HepG2 (cell line): ENCODE measurements around the gene RNF182. TPM values are rescaled to one million over a fixed set of nuclear protein-coding genes. Genes with fewer than 3 reads are reported as not detected.

ENCODE experiments used
- ATAC-seq: fragments of 200-7000 bp; cut with Tn5 transposase; 3 replicates; pipeline ENCODE4 v1.9.1; 2020; ENCODE audit warnings: mild to moderate bottlenecking, moderate library complexity
- BruUV-seq: library from RNA; stranded (reverse); fragments of 400-500 nt; replicated peaks from 2 replicates; lab custom pipeline; 2021; lab: Mats Ljungman, UMichigan
- CTCF ChIA-PET: fragments of 300-600 bp; formaldehyde crosslinking; extraction: SDS; loops from one replicate; lab custom pipeline; 2021; ENCODE audit warnings: low total read pairs, inconsistent platforms, low intra/inter-chr PET ratio; lab: Yijun Ruan, JAX
- POLR2A ChIA-PET: fragments of 350-600 bp; sonication (Branson Sonifier 250); formaldehyde crosslinking; loops from one replicate; lab custom pipeline; 2020; ENCODE audit warnings: antibody characterized with exemption, inconsistent platforms; lab: Yijun Ruan, JAX
- DNase-seq: peaks from one replicate; pipeline ENCODE4 v3.0.0-alpha.2; 2015; ENCODE audit warnings: low spot score
- FAIRE-seq: peaks from 3 replicates; lab custom pipeline; 2011; peaks lifted over from hg19 to GRCh38; lab: Jason Lieb, UNC
- H2AFZ ChIP-seq: one replicate; pipeline ENCODE4 v1.6.1; 2011; ENCODE audit warnings: low read length, inconsistent platforms
- H3K27ac ChIP-seq: fragments of 300-600 bp; 3 replicates; pipeline ENCODE4 v1.8.0; 2011; ENCODE audit warnings: mixed run types, mild to moderate bottlenecking, mixed read lengths, low read length, inconsistent platforms; ENCODE audit not compliant: insufficient read depth; ENCODE audit errors: extremely low read length
- H3K27me3 ChIP-seq, 2 experiments: fragments of 200-600 bp in 1 of 2; 2 replicates in 1 of 2; 3 replicates in 1 of 2; pipeline versions ENCODE4 v1.6.0 to v1.8.0; 2011; ENCODE audit warnings: low read length in 2 of 2, mild to moderate bottlenecking in 2 of 2, moderate library complexity in 2 of 2, inconsistent platforms in 1 of 2; ENCODE audit not compliant: insufficient read depth in 2 of 2, control insufficient read depth in 1 of 2
- H3K36me3 ChIP-seq, 2 experiments: fragments of 200-600 bp in 1 of 2; replicated peaks in 1 of 2; 2 replicates in 1 of 2; 3 replicates in 1 of 2; pipeline versions ENCODE4 v1.5.1 to v1.8.0; 2011; ENCODE audit warnings: low read length in 2 of 2, inconsistent platforms in 1 of 2; ENCODE audit not compliant: insufficient read depth in 2 of 2, control insufficient read depth in 1 of 2
- H3K4me1 ChIP-seq: 2 replicates; pipeline ENCODE4 v1.5.1; 2012; ENCODE audit warnings: low read length, inconsistent platforms; ENCODE audit not compliant: insufficient read depth
- H3K4me2 ChIP-seq: 2 replicates; pipeline ENCODE4 v1.6.0; 2011; ENCODE audit warnings: low read depth, low read length, inconsistent platforms
- H3K4me3 ChIP-seq, 3 experiments: fragments of 200-600 bp in 1 of 3; sonication (generic), shearing (Covaris generic) in 1 of 3; replicated peaks in 1 of 3; 2 replicates each; pipeline ENCODE4 v1.5.1; 2011 to 2016; ENCODE audit warnings: low read length in 3 of 3, inconsistent platforms in 2 of 3, low read depth in 2 of 3, mild to moderate bottlenecking in 2 of 3, control low read depth in 1 of 3, mixed read lengths in 1 of 3; ENCODE audit not compliant: insufficient read depth in 1 of 3
- H3K79me2 ChIP-seq: one replicate; pipeline ENCODE4 v1.6.1; 2011; ENCODE audit warnings: low read length, inconsistent platforms; ENCODE audit not compliant: insufficient read depth
- H3K9ac ChIP-seq: 2 replicates; pipeline ENCODE4 v1.6.0; 2011; ENCODE audit warnings: mild to moderate bottlenecking, low read depth, low read length, inconsistent platforms; ENCODE audit not compliant: insufficient read depth
- H3K9me3 ChIP-seq: 2 replicates; pipeline ENCODE4 v1.5.1; 2012; ENCODE audit warnings: mild to moderate bottlenecking, low read length
- H4K20me1 ChIP-seq: 2 replicates; pipeline ENCODE4 v1.6.0; 2011; ENCODE audit warnings: inconsistent platforms, mild to moderate bottlenecking, low read length, moderate library complexity; ENCODE audit not compliant: insufficient read depth
- GTF2F1 ChIP-seq: fragments of 150-350 bp; IDR thresholded peaks from 2 replicates; pipeline ENCODE4 v1.6.1; 2014; ENCODE audit warnings: low read length
- HNF4A ChIP-seq: sonication (generic); formaldehyde crosslinking; IDR thresholded peaks from 2 replicates; pipeline ENCODE4 v1.4.0; 2020; ENCODE audit warnings: missing genetic modification reagents
- IKZF1 ChIP-seq: fragments of 450-650 bp; IDR thresholded peaks from 2 replicates; pipeline ENCODE4 v1.7.1; 2016
- JUN ChIP-seq: sonication (generic); formaldehyde crosslinking; IDR thresholded peaks from 2 replicates; pipeline ENCODE4 v1.4.0; 2020; ENCODE audit warnings: mild to moderate bottlenecking, missing genetic modification reagents
- KDM1A ChIP-seq: IDR thresholded peaks from 2 replicates; pipeline ENCODE4 v1.6.1; 2016; ENCODE audit warnings: missing compliant biosample characterization
- KDM2A ChIP-seq: sonication (generic); formaldehyde crosslinking; IDR thresholded peaks from 2 replicates; pipeline ENCODE4 v1.4.0; 2020; ENCODE audit warnings: low read depth, missing genetic modification reagents, borderline replicate concordance
- NFKB2 ChIP-seq: sonication (generic); formaldehyde crosslinking; IDR thresholded peaks from 2 replicates; pipeline ENCODE4 v1.4.0; 2020; ENCODE audit warnings: missing genetic modification reagents, borderline replicate concordance
- NR2F6 ChIP-seq, 2 experiments: IDR thresholded peaks; 2 replicates each; pipeline ENCODE4 v1.6.1; 2016; ENCODE audit warnings: antibody characterized with exemption in 1 of 2, mild to moderate bottlenecking in 1 of 2
- TCF12 ChIP-seq, 2 experiments: fragments of 450-650 bp in 1 of 2; sonication (generic) in 1 of 2; formaldehyde crosslinking in 1 of 2; IDR thresholded peaks; 2 replicates each; pipeline versions ENCODE4 v1.6.1 to v1.8.0; 2017 to 2022; ENCODE audit warnings: antibody characterized with exemption in 1 of 2, mild to moderate bottlenecking in 1 of 2, missing genetic modification reagents in 1 of 2, moderate library complexity in 1 of 2
- XRCC5 ChIP-seq: fragments of 200-400 bp; formaldehyde crosslinking; optimal IDR thresholded peaks from 2 replicates; pipeline ENCODE3; 2017; ENCODE audit warnings: mild to moderate bottlenecking, low read length
- ZNF333 ChIP-seq: sonication (generic); formaldehyde crosslinking; IDR thresholded peaks from 2 replicates; pipeline ENCODE4 v1.4.0; 2020; ENCODE audit warnings: mild to moderate bottlenecking, missing genetic modification reagents, borderline replicate concordance
- ZNF776 ChIP-seq: sonication (generic); formaldehyde crosslinking; IDR thresholded peaks from 2 replicates; pipeline ENCODE4 v1.4.0; 2020; ENCODE audit warnings: mild to moderate bottlenecking, missing genetic modification reagents
- WGBS: methylation state at CpG from one replicate; pipeline ENCODE4 v1.1.6; 2017; ENCODE audit warnings: low lambda C conversion rate; 5-methylcytosine and 5-hydroxymethylcytosine counted together
- in situ Hi-C: cut with HindIII; loops from 2 replicates; pipeline ENCODE4 v1.10.0; 2017; ENCODE audit warnings: low pct_unique_long_range_greater_than_20kb; ENCODE audit not compliant: extremely low pct_ligation_motif_present
- intact Hi-C: fragments of 100-400 bp; cut with micrococcal nuclease; formaldehyde crosslinking; loops from one replicate; pipeline ENCODE4 v1.10.0; 2022; ENCODE audit not compliant: unreplicated experiment
- polyA plus RNA-seq, 8 experiments: library from polyadenylated mRNA; depleted of rRNA in 3 of 8; stranded (reverse) in 7 of 8; unstranded in 1 of 8; fragments of >200 nt; fragmentation: Illumina TruSeq in 4 of 8; extraction: Trizol in 4 of 8; gene quantifications; 2 replicates each; pipeline versions ENCODE4 v1.2.1 to v1.2.3, GENCODE V29; 2011 to 2016; ENCODE audit warnings: low read depth in 4 of 8, missing spikeins in 1 of 8, mixed read lengths in 1 of 8; ENCODE audit not compliant: insufficient read depth in 1 of 8
- total RNA-seq, 5 experiments: library from RNA; depleted of rRNA; stranded (reverse); fragments of >200 nt; fragmentation: Illumina TruSeq; extraction: Trizol; gene quantifications; 2 replicates each; pipeline ENCODE4 v1.2.3, GENCODE V29; 2016; ENCODE audit warnings: low read depth in 1 of 5
- TF ChIP-seq, protein P1 (sequence below): sonication (generic); formaldehyde crosslinking; IDR thresholded peaks from 2 replicates; pipeline ENCODE4 v1.4.0; 2020; ENCODE audit warnings: missing genetic modification reagents, borderline replicate concordance
- TF ChIP-seq, protein P2 (sequence below): sonication (generic); formaldehyde crosslinking; IDR thresholded peaks from 2 replicates; pipeline ENCODE4 v1.4.0; 2020; ENCODE audit warnings: missing genetic modification reagents
- TF ChIP-seq, protein P3 (sequence below): sonication (generic); formaldehyde crosslinking; IDR thresholded peaks from 2 replicates; pipeline ENCODE4 v1.4.0; 2020; ENCODE audit warnings: missing genetic modification reagents

The RNF182 gene
- total and polyA plus RNA-seq, 2 of the 13 experiments (the other 11 are each of a cell fraction or from before 2014, with no cell fraction given), result not detected

DNA sequence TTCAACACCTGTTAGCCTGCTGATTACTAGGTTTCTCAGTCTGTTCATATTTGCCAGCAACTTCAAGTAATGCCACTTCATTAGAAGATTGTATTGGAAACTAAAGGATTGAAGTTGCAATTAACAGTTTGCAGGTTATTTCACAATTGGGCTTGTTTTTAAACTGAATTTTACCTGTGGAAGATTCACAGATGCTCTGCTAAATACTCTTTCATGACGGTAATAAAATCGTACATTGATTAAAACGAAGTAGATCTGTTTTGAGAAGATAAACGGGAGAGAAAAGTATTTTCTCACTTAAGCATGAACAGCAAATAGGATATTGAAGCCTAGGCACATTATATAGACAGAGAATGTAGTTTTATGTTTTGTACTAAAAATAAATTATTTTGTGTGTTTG lies 1.6 kb downstream of the RNF182 start:
- 40% methylated on average over 4 of the region's 4 CpGs for WGBS
- no peaks in the 10 kb centered on the region for H3K79me2 ChIP-seq
- FAIRE-seq (no peak), ATAC-seq (no peak), DNase-seq (no peak)
- in situ Hi-C loops (no loop called here), intact Hi-C loops (loop anchor here (5.0 kb wide), 1 partner anchor 129 kb away; no protein-coding TSS in a partner anchor)
- ChIA-PET CTCF (no interaction called here), POLR2A (no interaction called here)
- BruUV-seq, result no TSS peak
- H3K4me2 ChIP-seq, result no peak overlapping the region
- no peak overlapping the region for H2AFZ ChIP-seq
- no peak overlapping the region for H3K9ac ChIP-seq
- peaks cover 14% of the 10 kb centered on the region for H3K4me1 ChIP-seq
- H3K27ac ChIP-seq, result no peak overlapping the region
- TF ChIP-seq HNF4A (CRISPR knock-in tag) (no peak), TCF12 (IDR thresholded peaks at IDR 0.05) (no peak), TCF12 (CRISPR knock-in tag; IDR thresholded peaks at IDR 0.05) (no peak), KDM2A (CRISPR knock-in tag) (no peak), KDM1A (no peak), NFKB2 (CRISPR knock-in tag) (no peak), GTF2F1 (no peak), ZNF776 (CRISPR knock-in tag) (no peak), ZNF333 (CRISPR knock-in tag) (no peak), IKZF1 (no peak), XRCC5 (no peak), JUN (CRISPR knock-in tag) (no peak), NR2F6 (IDR thresholded peaks at IDR 0.05) (no peak), NR2F6 (CRISPR knock-in tag; IDR thresholded peaks at IDR 0.05) (no peak)
- TF ChIP-seq, protein P1, sequence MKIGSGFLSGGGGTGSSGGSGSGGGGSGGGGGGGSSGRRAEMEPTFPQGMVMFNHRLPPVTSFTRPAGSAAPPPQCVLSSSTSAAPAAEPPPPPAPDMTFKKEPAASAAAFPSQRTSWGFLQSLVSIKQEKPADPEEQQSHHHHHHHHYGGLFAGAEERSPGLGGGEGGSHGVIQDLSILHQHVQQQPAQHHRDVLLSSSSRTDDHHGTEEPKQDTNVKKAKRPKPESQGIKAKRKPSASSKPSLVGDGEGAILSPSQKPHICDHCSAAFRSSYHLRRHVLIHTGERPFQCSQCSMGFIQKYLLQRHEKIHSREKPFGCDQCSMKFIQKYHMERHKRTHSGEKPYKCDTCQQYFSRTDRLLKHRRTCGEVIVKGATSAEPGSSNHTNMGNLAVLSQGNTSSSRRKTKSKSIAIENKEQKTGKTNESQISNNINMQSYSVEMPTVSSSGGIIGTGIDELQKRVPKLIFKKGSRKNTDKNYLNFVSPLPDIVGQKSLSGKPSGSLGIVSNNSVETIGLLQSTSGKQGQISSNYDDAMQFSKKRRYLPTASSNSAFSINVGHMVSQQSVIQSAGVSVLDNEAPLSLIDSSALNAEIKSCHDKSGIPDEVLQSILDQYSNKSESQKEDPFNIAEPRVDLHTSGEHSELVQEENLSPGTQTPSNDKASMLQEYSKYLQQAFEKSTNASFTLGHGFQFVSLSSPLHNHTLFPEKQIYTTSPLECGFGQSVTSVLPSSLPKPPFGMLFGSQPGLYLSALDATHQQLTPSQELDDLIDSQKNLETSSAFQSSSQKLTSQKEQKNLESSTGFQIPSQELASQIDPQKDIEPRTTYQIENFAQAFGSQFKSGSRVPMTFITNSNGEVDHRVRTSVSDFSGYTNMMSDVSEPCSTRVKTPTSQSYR (CRISPR knock-in tag), result no peak
- TF ChIP-seq, protein P2, sequence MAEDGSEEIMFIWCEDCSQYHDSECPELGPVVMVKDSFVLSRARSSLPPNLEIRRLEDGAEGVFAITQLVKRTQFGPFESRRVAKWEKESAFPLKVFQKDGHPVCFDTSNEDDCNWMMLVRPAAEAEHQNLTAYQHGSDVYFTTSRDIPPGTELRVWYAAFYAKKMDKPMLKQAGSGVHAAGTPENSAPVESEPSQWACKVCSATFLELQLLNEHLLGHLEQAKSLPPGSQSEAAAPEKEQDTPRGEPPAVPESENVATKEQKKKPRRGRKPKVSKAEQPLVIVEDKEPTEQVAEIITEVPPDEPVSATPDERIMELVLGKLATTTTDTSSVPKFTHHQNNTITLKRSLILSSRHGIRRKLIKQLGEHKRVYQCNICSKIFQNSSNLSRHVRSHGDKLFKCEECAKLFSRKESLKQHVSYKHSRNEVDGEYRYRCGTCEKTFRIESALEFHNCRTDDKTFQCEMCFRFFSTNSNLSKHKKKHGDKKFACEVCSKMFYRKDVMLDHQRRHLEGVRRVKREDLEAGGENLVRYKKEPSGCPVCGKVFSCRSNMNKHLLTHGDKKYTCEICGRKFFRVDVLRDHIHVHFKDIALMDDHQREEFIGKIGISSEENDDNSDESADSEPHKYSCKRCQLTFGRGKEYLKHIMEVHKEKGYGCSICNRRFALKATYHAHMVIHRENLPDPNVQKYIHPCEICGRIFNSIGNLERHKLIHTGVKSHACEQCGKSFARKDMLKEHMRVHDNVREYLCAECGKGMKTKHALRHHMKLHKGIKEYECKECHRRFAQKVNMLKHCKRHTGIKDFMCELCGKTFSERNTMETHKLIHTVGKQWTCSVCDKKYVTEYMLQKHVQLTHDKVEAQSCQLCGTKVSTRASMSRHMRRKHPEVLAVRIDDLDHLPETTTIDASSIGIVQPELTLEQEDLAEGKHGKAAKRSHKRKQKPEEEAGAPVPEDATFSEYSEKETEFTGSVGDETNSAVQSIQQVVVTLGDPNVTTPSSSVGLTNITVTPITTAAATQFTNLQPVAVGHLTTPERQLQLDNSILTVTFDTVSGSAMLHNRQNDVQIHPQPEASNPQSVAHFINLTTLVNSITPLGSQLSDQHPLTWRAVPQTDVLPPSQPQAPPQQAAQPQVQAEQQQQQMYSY (CRISPR knock-in tag), result no peak
- TF ChIP-seq, protein P3, sequence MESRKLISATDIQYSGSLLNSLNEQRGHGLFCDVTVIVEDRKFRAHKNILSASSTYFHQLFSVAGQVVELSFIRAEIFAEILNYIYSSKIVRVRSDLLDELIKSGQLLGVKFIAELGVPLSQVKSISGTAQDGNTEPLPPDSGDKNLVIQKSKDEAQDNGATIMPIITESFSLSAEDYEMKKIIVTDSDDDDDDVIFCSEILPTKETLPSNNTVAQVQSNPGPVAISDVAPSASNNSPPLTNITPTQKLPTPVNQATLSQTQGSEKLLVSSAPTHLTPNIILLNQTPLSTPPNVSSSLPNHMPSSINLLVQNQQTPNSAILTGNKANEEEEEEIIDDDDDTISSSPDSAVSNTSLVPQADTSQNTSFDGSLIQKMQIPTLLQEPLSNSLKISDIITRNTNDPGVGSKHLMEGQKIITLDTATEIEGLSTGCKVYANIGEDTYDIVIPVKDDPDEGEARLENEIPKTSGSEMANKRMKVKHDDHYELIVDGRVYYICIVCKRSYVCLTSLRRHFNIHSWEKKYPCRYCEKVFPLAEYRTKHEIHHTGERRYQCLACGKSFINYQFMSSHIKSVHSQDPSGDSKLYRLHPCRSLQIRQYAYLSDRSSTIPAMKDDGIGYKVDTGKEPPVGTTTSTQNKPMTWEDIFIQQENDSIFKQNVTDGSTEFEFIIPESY (CRISPR knock-in tag), result no peak
- H3K36me3 ChIP-seq, result no peaks in the 10 kb centered on the region
- H3K9me3 ChIP-seq, result no peaks in the 10 kb centered on the region
- H3K4me3 ChIP-seq, result no peak overlapping the region
- peaks cover 4 to 45% of the 10 kb centered on the region in 2 experiments for H3K27me3 ChIP-seq
- H4K20me1 ChIP-seq, result no peaks in the 10 kb centered on the region
